HG03103 (cell line): ENCODE measurements around the gene VWA8.
"Not testable (repeated sequence)": the region's sequence is repeated elsewhere in the genome, so short reads cannot be mapped to it uniquely, and the experiment has no call there.

ENCODE experiments used
- ATAC-seq: cut with Tn5 transposase; IDR thresholded peaks from one replicate; pipeline ENCODE4 v1.9.1; 2021; ENCODE audit warnings: low read depth; ENCODE audit not compliant: unreplicated experiment

VWA8 gene

GRCh38 chr13:41654796-41655195 lies 306.1 kb downstream of the VWA8 start:
- no peak for ATAC-seq

- ATAC-seq: no peak
Observed at GRCh38 chr13:41652735-41653361, 308.1 kb downstream of the VWA8 start.

GRCh38 chr13:41651413-41652058 lies 309.4 kb downstream of the VWA8 start:
- no peak for ATAC-seq

- no peak for ATAC-seq
Observed at GRCh38 chr13:41650706-41651105, 310.2 kb downstream of the VWA8 start.

DNA sequence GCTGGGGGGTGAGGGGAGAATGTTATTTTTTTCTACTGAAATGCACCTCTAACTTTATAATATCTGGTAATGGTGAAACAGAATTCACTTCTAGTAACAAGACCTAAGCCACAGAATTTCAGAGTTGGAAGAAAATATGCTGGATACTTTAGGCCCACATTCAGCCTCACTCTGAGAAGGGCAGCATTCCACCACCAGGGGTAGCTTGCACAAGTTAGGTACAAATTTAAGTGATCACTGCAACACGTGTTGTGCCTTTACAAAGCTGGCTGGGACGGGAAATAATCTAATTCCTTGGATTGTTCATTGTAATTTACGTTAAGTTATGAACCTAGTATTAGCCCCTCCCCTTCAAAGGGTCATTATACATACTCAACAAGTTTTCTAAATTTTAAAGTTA lies 311.2 kb downstream of the VWA8 start:
- ATAC-seq: no peak

- ATAC-seq: no peak
Observed at GRCh38 chr13:41648314-41648935, 312.5 kb downstream of the VWA8 start.

DNA sequence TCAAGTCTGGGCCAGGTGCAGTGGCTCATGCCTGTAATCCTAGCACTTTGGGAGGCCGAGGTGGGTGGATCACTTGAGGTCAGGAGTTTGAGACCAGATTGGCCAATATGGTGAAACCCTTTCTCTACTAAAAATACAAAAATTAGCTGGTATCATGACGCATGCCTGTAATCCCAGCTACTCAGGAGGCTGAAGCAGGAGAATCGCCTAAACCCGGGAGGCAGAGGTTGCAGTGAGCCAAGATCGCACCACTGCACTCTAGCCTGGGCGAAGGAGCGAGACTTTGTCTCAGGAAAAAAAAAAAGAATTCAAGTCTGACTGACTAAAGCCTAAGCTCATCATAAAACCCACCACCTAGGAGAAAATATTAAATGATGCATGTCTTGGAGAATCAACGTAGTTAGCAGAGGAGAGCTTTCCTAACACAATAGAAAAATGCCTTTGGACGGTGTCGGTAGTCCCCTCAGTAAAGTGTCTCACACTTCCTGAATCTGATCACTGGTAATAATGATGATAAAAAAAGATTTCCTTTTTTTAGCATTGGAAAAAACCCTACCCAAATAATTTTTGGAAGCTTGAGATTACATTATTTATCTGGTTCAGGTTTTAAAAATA lies 313.1 kb downstream of the VWA8 start:
- ATAC-seq: not testable (repeated sequence)

GRCh38 chr13:41645331-41645730 lies 315.6 kb downstream of the VWA8 start:
- ATAC-seq: no peak

DNA sequence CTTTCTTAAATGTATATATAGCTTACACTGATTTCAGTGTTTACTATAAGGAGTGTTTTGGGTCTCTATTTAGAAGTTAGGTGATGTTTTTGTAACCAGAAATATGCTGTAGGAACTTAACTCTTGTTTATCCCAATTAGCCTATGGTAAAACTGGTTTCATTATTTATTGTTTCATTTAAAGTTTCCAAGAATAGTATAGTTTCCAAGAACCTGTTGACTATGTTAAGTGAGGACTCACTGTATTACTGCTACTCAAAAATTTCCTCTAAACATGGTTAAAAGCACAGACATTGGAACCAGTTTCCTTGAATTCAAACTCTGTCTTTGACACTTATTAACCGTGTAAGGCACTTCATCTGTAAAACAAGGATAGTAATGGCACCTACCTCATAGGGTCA lies 316.2 kb downstream of the VWA8 start:
- ATAC-seq: no peak

DNA sequence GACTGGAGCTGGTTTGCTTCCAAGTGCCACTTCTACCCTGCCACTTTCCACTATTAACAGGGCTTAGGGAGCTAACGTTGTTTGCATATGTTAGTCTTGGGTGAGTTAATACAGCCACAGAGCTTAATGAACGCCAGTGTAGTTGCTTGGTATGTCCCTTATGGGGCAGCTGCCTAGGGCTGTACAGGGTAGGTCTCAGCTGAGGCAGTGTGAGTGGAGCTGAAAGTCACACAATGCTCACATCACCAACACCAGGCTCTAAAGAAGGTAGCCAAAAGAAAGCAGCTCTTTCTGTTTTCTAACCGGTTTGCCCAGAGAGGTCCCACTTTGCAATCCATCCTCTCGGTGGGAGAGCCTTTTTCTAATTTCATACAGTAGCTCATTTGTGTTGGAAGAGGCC lies 317.4 kb downstream of the VWA8 start:
- no peak for ATAC-seq

GRCh38 chr13:41641961-41642360 lies 318.9 kb downstream of the VWA8 start:
- no peak for ATAC-seq

GRCh38 chr13:41641429-41641828 lies 319.5 kb downstream of the VWA8 start:
- ATAC-seq: no peak

GRCh38 chr13:41639955-41640780 lies 320.7 kb downstream of the VWA8 start:
- no peak for ATAC-seq

GRCh38 chr13:41639237-41639904 lies 321.5 kb downstream of the VWA8 start:
- ATAC-seq: no peak

GRCh38 chr13:41637586-41637985 lies 323.3 kb downstream of the VWA8 start:
- ATAC-seq: no peak

DNA sequence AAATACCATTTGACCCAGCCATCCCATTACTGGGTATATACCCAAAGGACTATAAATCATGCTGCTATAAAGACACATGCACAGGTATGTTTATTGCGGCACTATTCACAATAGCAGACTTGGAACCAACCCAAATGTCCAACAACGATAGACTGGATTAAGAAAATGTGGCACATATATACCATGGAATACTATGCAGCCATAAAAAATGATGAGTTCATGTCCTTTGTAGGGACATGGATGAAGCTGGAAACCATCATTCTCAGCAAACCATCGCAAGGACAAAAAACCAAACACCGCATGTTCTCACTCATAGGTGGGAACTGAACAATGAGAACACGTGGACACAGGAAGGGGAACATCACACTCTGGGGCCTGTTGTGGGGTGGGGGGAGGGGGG lies 323.9 kb downstream of the VWA8 start:
- ATAC-seq: not testable (repeated sequence)

GRCh38 chr13:41636590-41636989 lies 324.3 kb downstream of the VWA8 start:
- ATAC-seq: not testable (repeated sequence)

DNA sequence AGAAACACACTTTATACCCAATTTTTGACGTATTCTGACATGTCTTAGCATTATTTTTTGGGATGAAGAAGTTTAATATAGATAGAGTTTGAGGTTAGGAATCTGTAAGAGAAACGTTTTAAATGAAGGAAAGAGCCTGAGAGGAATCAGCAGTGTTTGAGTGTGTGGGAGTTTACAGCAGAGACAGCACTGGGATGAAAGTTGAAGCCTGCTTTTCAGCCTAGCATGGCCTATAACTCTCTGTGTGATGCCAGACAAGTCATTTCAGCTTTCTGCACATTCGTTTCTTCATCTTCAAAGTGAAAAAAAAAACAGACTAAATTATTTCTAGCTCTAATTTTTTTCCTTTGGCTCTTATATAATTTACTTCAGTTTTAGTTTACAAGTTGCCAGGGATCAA lies 326.5 kb downstream of the VWA8 start:
- no peak for ATAC-seq

DNA sequence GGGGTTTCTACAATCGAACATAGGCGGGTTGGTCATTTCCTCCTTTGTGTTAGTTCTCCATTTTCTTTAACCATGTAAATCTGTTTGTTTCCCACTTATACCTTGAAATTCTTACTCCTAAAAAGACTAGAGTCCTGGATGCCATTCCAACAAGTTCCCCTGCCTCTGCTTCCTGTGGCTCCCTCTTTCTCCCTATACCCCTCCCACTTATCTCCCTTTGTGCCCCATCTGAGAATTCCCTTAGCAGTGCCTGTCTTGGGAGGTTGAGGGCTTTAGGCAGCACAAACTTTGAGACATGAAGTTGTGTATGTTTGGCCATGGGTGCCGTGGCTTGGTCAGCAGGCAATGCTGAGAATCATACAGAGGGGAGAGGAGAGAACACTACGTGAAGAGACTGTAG lies 327.1 kb downstream of the VWA8 start:
- no peak for ATAC-seq

DNA sequence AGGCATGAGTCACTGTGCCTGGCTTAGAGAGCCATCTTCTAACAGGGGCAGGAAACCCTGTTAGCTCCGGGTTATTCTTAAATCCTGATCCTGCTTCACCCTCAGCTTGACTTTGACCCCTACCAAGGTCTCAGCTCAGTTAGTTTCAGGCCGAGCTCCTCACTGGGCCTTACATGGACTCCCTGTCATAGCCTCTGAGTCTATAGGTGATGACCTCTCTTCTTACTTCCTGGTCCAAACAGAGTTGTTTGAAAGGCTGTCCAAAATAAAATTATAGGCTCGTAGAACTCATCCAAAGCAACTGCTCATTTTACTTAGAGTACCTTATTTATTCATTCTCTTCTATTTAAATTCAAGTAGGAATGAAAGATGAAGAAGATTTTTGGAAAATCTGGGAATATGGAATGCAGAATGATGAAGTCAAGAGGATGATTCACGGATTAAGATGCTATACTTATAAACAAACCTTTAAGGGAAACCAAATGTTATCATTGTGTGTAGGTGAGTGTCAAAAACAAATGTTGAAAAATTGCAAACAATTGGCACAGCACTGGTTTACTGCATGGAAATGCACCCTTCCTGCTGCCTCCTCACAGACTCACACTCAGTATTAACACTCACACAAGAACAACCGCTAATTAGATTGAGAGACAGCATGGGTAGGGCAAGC lies 329.5 kb downstream of the VWA8 start:
- ATAC-seq: no peak
